Astrocyte (in vitro differentiated cells and primary cell): ENCODE measurements around the gene GRM4. TPM values are rescaled to one million over a fixed set of nuclear protein-coding genes. Genes with fewer than 3 reads are reported as not detected.

Experiments used
- DNase-seq: peaks from one replicate; pipeline ENCODE4 v3.0.0-alpha.2; 2010; ENCODE audit warnings: low read depth
- FAIRE-seq: peaks from 2 replicates; lab custom pipeline; 2011; peaks lifted over from hg19 to GRCh38; lab: Jason Lieb, UNC
- H2AFZ ChIP-seq: 2 replicates; pipeline ENCODE4 v1.6.0; 2012; ENCODE audit warnings: low read depth, low read length, inconsistent platforms
- H3K27ac ChIP-seq: 2 replicates; pipeline ENCODE4 v1.5.1; 2011; ENCODE audit warnings: low read depth, low read length, inconsistent platforms
- H3K27me3 ChIP-seq: 2 replicates; pipeline ENCODE4 v1.6.0; 2011; ENCODE audit warnings: low read length, inconsistent platforms; ENCODE audit not compliant: insufficient read depth
- H3K36me3 ChIP-seq: 2 replicates; pipeline ENCODE4 v1.5.1; 2011; ENCODE audit warnings: low read length, inconsistent platforms; ENCODE audit not compliant: insufficient read depth
- H3K4me1 ChIP-seq: 2 replicates; pipeline ENCODE4 v1.5.1; 2011; ENCODE audit warnings: low read length, inconsistent platforms; ENCODE audit not compliant: insufficient read depth
- H3K4me2 ChIP-seq: 2 replicates; pipeline ENCODE4 v1.6.0; 2012; ENCODE audit warnings: low read length, inconsistent platforms
- H3K4me3 ChIP-seq: 2 replicates; pipeline ENCODE4 v1.5.1; 2011; ENCODE audit warnings: low read depth, mild to moderate bottlenecking, low read length, inconsistent platforms; ENCODE audit not compliant: insufficient read depth
- H3K79me2 ChIP-seq: 2 replicates; pipeline ENCODE4 v1.6.0; 2012; ENCODE audit warnings: mild to moderate bottlenecking, low read length, inconsistent platforms; ENCODE audit not compliant: insufficient read depth
- H3K9ac ChIP-seq: 2 replicates; pipeline ENCODE4 v1.6.0; 2012; ENCODE audit warnings: mild to moderate bottlenecking, low read length, inconsistent platforms
- H3K9me3 ChIP-seq: 2 replicates; pipeline ENCODE4 v1.5.1; 2012; ENCODE audit warnings: low read depth, mild to moderate bottlenecking, low read length, inconsistent platforms; ENCODE audit not compliant: insufficient read depth
- H4K20me1 ChIP-seq: 2 replicates; pipeline ENCODE4 v1.6.0; 2012; ENCODE audit warnings: low read length, inconsistent platforms; ENCODE audit not compliant: insufficient read depth
- H3K27ac Mint-ChIP-seq: one replicate; pipeline ENCODE4 v1.8.0; 2021; ENCODE audit warnings: mild to moderate bottlenecking, mixed read lengths; ENCODE audit not compliant: unreplicated experiment
- H3K27me3 Mint-ChIP-seq: one replicate; pipeline ENCODE4 v1.8.0; 2021; ENCODE audit warnings: low read depth, mixed read lengths; ENCODE audit not compliant: unreplicated experiment
- H3K36me3 Mint-ChIP-seq: one replicate; pipeline ENCODE4 v1.8.0; 2021; ENCODE audit warnings: low read depth, mixed read lengths; ENCODE audit not compliant: unreplicated experiment
- H3K4me1 Mint-ChIP-seq: one replicate; pipeline ENCODE4 v1.8.0; 2021; ENCODE audit warnings: low read depth, mixed read lengths; ENCODE audit not compliant: unreplicated experiment
- H3K4me3 Mint-ChIP-seq: one replicate; pipeline ENCODE4 v1.8.0; 2021; ENCODE audit warnings: mild to moderate bottlenecking, moderate library complexity, mixed read lengths; ENCODE audit not compliant: unreplicated experiment
- H3K9me3 Mint-ChIP-seq: one replicate; pipeline ENCODE4 v1.8.0; 2021; ENCODE audit warnings: mild to moderate bottlenecking, mixed read lengths; ENCODE audit not compliant: unreplicated experiment
- CTCF ChIP-seq: IDR thresholded peaks from 2 replicates; pipeline ENCODE4 v1.5.1; 2011; ENCODE audit warnings: low read depth, mild to moderate bottlenecking, inconsistent platforms, low read length, moderate library complexity; ENCODE audit not compliant: insufficient read depth
- EZH2 ChIP-seq: IDR thresholded peaks from 2 replicates; pipeline ENCODE4 v1.6.1; 2012; ENCODE audit warnings: mild to moderate bottlenecking, low read length, inconsistent platforms; ENCODE audit not compliant: insufficient read depth
- total RNA-seq: library from RNA; stranded (reverse); gene quantifications from 2 replicates; pipeline ENCODE4 v1.2.1, GENCODE V29; 2021

Gene GRM4
- total RNA-seq, 1 donor from 2014 or later, result 0.30 TPM

GRCh38 chr6:34149831-34150400 is 4.0 kb upstream of the GRM4 start:
- Histone ChIP-seq H3K4me2 (no peak overlapping the region), H3K9ac (no peak overlapping the region), H3K27me3 (peaks cover 57% of the 10 kb centered on the region), H4K20me1 (no peaks in the 10 kb centered on the region), H3K4me1 (peaks cover 8% of the 10 kb centered on the region), H3K36me3 (no peaks in the 10 kb centered on the region), H3K9me3 (no peaks in the 10 kb centered on the region), H3K4me3 (no peak overlapping the region), H2AFZ (no peak overlapping the region), H3K27ac (no peak overlapping the region), H3K79me2 (no peaks in the 10 kb centered on the region)
- Mint-ChIP-seq H3K4me1 (no peaks in the 10 kb centered on the region), H3K36me3 (peaks cover 2% of the 10 kb centered on the region), H3K4me3 (no peak overlapping the region), H3K9me3 (no peaks in the 10 kb centered on the region), H3K27me3 (peaks cover 77% of the 10 kb centered on the region), H3K27ac (peak overlapping the region; percentile 26)
- DNase-seq, result no peak
- no peak for TF ChIP-seq CTCF
- TF ChIP-seq EZH2, result no peak
- FAIRE-seq, result no peak

- Mint-ChIP-seq H3K4me1 (no peaks in the 10 kb centered on the region), H3K9me3 (no peaks in the 10 kb centered on the region), H3K36me3 (peaks cover 2% of the 10 kb centered on the region), H3K4me3 (no peak overlapping the region), H3K27me3 (peaks cover 76% of the 10 kb centered on the region), H3K27ac (no peak overlapping the region)
- no peak overlapping the region for H3K4me3 ChIP-seq
- H3K79me2 ChIP-seq, result no peaks in the 10 kb centered on the region
- peaks cover 3% of the 10 kb centered on the region for H3K4me1 ChIP-seq
- no peaks in the 10 kb centered on the region for H3K9me3 ChIP-seq
- H3K27ac ChIP-seq, result no peak overlapping the region
- no peak overlapping the region for H3K4me2 ChIP-seq
- FAIRE-seq (no peak), DNase-seq (no peak)
- H3K9ac ChIP-seq, result no peak overlapping the region
- no peak for TF ChIP-seq EZH2
- no peak for TF ChIP-seq CTCF
- peaks cover 55% of the 10 kb centered on the region for H3K27me3 ChIP-seq
- H2AFZ ChIP-seq, result no peak overlapping the region
- H3K36me3 ChIP-seq, result no peaks in the 10 kb centered on the region
- H4K20me1 ChIP-seq, result no peaks in the 10 kb centered on the region
Measured at GRCh38 chr6:34149452-34149810, 3.5 kb upstream of the GRM4 start.

DNA sequence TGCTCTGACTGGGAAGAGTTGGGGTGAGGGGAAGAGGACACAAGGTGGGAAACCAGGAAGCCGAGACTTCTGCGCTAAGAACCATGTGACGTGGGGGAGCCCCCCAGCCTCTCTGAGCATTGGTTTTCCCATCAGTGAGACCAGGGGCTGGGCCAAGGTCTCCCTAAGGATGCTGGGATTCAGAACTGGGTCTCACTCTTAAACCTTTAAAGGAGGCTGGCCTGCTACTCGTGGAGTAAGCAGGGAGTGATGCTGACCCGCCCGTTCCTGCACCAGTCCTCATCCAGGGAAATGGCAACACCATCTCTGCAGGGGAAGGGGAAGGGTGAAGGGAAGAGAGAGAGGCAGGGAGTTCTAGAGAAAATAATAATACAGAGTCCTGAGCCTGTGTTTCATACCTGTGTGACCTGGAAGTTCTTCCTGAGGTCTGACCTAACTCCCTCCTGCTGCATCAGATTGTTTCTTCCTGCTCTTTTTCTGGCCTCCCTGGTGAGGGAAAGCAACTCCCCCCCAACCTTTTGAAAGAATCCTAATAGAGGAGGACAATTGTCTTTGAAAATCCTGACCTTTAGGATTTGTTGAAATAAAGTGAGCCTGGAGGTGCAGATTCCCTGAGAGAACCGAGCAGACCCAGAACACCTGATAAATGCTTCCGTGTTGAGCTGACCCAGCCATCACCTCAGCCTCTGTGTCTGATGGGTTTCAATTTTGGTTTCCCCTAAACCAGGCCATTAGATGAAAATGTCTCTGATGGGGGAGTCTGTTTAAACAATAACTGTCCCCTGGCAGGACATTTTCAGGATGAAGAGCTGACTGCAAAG is 3.0 kb upstream of the GRM4 start:
- no peak overlapping the region for H3K4me2 ChIP-seq
- no peaks in the 10 kb centered on the region for H4K20me1 ChIP-seq
- peaks cover 2% of the 10 kb centered on the region for H3K36me3 Mint-ChIP-seq
- H3K9me3 ChIP-seq, result no peaks in the 10 kb centered on the region
- no peak for DNase-seq
- no peak overlapping the region for H3K4me3 Mint-ChIP-seq
- no peak overlapping the region for H3K27ac Mint-ChIP-seq
- H3K9ac ChIP-seq, result no peak overlapping the region
- TF ChIP-seq CTCF, result no peak
- TF ChIP-seq EZH2, result no peak
- no peaks in the 10 kb centered on the region for H3K4me1 Mint-ChIP-seq
- H3K27ac ChIP-seq, result no peak overlapping the region
- H3K27me3 Mint-ChIP-seq, result peaks cover 71% of the 10 kb centered on the region
- no peaks in the 10 kb centered on the region for H3K79me2 ChIP-seq
- H2AFZ ChIP-seq, result no peak overlapping the region
- FAIRE-seq, result no peak
- H3K4me1 ChIP-seq, result peaks cover 3% of the 10 kb centered on the region
- no peaks in the 10 kb centered on the region for H3K9me3 Mint-ChIP-seq
- peaks cover 54% of the 10 kb centered on the region for H3K27me3 ChIP-seq
- no peak overlapping the region for H3K4me3 ChIP-seq
- H3K36me3 ChIP-seq, result no peaks in the 10 kb centered on the region
